HG03039 (cell line): ENCODE data around the gene PRTN3.

Experiments used
- ATAC-seq: cut with Tn5 transposase; IDR thresholded peaks from one replicate; pipeline ENCODE4 v1.9.1; 2021; ENCODE audit warnings: mild to moderate bottlenecking, moderate library complexity; ENCODE audit not compliant: unreplicated experiment

The PRTN3 gene

GRCh38 chr19:803099-803561, 37.7 kb upstream of the PRTN3 start:
- no peak for ATAC-seq

DNA sequence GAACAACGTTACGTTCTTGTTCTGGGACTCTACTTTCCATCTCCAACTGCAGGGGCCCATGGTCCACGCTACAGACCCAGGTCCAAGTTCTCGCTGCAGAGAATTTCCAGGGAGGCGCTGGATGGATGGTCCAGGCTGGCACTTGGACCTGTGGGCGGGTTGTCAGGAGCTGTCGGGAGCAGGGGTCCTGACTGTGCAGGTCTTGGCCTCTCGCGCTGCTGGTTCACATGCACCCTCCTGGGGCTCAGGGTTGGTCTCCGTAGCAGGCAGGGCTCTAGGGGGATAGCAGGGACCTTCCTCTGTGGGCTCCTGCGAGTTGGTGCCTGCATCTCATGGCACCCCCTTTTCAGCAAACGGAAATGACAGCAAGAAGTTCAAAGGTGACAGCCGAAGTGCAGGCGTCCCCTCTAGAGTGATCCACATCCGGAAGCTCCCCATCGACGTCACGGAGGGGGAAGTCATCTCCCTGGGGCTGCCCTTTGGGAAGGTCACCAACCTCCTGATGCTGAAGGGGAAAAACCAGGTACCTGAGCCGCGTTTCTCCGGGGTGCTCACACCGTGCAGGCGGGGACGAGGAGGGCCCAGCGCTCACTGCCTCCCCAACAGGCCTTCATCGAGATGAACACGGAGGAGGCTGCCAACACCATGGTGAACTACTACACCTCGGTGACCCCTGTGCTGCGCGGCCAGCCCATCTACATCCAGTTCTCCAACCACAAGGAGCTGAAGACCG, 36.9 kb upstream of the PRTN3 start:
- ATAC-seq = no peak

GRCh38 chr19:804419-805165, 36.2 kb upstream of the PRTN3 start:
- no peak for ATAC-seq

- no peak for ATAC-seq
These were observed 35.6 kb upstream of the PRTN3 start for GRCh38 chr19:805166-805551.

DNA sequence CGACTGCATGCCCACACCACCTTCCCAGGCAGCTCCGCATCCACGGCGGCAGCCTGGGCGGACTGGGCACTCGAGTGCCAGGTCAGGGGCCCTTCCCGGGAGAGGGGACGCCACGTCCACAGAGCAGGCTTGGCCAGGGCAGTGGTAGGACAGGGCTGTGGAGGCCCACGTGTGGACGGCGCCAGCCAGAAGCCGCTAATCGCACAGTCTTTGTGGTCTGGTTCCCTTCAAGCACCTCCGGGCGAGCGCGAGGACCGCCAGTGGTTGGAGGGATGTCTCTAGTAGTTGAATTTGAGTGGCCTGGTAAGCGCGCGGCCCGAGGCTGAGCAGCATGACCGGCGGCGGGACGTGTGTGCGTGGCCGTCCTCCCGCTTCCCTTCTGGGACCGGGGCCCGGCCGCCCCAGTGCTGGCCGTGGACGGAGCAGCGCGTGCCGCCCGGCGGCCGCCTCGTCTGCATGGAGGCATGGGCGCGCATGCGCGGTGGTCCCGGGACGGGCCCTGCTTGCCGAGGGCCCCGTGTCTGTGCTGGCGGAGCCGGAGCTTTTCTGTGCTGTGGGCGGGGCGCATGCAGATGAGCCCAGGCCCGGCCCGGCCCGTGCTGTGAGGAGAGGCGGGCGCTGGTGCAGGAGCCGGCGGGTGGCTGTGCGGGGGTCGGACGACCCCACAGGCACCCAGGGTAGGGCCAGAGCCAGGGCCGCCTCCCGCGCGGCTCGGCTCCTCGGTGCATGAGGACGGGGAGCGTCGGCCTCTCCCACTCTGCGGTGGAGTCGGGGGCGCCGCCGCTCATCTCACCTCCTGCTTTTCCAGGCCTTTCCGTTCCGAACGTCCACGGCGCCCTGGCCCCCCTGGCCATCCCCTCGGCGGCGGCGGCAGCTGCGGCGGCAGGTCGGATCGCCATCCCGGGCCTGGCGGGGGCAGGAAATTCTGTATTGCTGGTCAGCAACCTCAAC, 34.9 kb upstream of the PRTN3 start:
- ATAC-seq = no peak

- no peak for ATAC-seq
These were observed 33.9 kb upstream of the PRTN3 start for GRCh38 chr19:806815-807421.

- ATAC-seq = no peak
These were observed 33.0 kb upstream of the PRTN3 start for GRCh38 chr19:807627-808422.

- no peak for ATAC-seq
These were observed 32.4 kb upstream of the PRTN3 start for GRCh38 chr19:808423-808775.

DNA sequence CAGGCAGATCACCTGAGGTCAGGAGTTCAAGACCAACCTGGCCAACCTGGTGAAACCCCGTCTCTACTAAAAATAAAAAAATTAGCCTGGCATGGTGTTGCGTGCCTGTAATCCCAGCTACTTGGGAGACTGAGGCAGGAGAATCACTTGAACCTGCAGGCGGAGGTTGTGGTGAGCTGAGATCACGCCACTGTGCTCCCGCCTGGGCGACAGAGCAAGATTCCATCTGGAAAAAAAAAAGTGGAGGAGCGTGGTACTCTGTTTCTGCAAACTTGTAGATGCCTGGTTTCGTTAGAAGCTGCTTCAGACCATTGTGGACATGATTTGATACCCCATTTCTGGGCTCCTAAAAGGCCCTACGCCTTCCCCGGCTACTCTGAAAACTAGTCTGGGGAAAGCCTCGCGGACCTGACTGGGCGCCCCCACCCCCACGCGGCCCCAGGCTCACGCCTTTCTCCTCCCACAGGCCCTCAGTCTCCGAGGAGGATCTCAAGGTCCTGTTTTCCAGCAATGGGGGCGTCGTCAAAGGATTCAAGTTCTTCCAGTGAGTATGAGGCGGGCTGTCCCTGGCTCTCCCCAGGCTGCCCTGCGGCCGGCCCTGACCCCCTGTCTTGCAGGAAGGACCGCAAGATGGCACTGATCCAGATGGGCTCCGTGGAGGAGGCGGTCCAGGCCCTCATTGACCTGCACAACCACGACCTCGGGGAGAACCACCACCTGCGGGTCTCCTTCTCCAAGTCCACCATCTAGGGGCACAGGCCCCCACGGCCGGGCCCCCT, 30.5 kb upstream of the PRTN3 start:
- no peak for ATAC-seq

DNA sequence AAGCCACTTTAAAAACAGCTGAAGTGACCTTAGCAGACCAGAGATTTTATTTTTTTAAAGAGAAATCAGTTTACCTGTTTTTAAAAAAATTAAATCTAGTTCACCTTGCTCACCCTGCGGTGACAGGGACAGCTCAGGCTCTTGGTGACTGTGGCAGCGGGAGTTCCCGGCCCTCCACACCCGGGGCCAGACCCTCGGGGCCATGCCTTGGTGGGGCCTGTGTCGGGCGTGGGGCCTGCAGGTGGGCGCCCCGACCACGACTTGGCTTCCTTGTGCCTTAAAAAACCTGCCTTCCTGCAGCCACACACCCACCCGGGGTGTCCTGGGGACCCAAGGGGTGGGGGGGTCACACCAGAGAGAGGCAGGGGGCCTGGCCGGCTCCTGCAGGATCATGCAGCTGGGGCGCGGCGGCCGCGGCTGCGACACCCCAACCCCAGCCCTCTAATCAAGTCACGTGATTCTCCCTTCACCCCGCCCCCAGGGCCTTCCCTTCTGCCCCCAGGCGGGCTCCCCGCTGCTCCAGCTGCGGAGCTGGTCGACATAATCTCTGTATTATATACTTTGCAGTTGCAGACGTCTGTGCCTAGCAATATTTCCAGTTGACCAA, 29.8 kb upstream of the PRTN3 start:
- no peak for ATAC-seq

GRCh38 chr19:811506-812048, 29.2 kb upstream of the PRTN3 start:
- no peak for ATAC-seq

DNA sequence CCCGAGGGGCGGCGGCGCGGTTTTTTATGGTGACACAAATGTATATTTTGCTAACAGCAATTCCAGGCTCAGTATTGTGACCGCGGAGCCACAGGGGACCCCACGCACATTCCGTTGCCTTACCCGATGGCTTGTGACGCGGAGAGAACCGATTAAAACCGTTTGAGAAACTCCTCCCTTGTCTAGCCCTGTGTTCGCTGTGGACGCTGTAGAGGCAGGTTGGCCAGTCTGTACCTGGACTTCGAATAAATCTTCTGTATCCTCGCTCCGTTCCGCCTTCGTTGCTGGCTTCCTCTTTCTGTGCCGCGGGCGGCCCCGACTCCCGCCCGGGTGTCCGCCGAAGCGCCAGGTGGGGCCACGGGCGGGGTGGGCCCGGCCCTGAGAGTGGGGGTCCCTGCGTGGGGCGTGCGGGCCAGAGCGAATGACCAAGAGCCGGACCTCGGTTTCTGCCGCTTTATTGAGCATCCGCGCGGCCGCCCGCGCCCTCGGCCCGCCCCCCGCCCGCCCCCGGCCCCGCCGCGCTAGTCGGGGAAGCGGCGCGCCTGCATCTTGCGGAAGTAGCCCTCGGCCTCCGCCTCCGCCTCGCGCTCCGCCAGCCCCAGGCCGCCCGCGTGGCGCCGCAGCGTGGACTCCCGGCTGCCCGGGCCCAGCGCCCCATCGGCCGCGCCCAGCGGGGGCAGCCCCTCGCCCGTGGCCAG, 28.6 kb upstream of the PRTN3 start:
- ATAC-seq = no peak

DNA sequence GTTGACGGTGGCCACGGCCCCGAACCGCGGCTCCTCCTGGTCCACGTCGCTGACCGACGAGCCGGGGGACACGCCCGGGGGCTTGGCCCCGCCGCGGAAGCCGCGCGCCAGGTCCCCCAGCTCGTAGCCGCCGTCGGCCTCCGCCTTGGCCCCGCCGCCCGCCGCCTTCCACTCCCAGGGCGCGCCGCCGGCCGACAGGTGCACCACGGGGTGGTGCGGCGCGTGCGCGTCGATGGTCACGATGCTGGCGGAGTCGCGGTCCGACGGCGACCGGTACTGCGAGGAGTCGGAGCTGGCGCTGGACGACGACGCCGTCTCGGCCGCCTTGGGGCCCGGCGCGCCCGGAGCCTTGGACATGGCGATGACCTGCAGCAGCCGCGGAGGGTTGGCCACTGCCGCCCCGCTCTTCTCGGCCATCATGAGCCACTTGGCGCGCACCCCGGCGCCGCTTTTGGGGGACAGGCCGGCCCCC, 28.0 kb upstream of the PRTN3 start:
- no peak for ATAC-seq

GRCh38 chr19:813219-814151, 27.3 kb upstream of the PRTN3 start:
- ATAC-seq = no peak

DNA sequence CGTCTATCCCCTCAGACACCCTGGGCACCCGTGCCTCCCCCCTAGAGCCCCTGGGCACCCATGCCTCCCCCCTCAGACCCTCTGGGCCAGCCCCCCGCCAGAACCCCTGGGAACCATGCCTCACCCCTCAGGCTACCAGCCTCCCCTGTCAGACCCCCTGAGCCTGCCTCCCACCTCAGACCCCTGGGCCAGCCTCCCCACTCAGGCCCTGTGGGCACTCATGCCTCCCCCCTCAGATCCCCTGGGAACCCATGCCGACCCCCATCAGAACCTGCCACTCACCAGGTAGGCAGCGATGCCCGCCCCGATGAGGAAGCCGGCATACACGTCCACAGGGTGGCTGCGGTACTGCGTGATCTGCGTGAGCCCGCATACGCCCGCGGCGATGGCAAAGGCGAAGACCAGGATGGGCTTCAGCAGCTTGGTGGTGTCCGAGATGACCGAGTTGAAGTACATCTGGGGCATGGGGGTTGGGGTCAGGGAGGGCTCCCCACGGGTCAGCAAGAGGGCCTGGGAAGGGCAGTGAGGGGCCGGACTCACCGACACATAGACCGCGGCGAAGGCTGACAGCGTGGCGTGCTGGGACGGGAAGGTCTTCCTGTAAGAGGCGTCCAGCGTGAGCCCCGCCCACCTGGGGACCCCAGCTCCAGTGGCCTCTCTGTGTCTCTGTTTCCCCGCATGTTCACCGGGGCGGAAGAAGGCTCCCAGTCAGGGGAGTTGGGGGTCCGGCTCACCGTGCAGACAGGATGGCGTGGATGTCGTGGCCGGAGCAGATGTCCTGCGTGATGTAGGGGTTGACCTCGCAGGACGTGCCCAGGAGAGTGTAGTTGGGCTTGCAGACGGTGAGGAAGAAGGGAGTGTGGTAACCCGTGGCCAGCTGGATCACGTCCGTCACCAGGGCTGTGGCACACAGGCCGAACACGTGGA, 26.4 kb upstream of the PRTN3 start:
- ATAC-seq = no peak
